ENCODE results near the gene NEURL3. TPM values are rescaled to one million over a fixed set of nuclear protein-coding genes. Genes with fewer than 3 reads are reported as not detected.

Gene NEURL3
- total and polyA plus RNA-seq, 2 of the 8 experiments (the other 6 are each of a cell fraction or from before 2014, with no cell fraction given) = not detected

GRCh38 chr2:96501471-96501874 lies 3.7 kb downstream of the NEURL3 start:
- Histone ChIP-seq H3K27ac (ENCODE audit: low read depth, low read length) (no peak overlapping the region), H3K4ac (replicated peaks; ENCODE audit: insufficient read length, low read depth, low read length) (no peak overlapping the region), H3K14ac (ENCODE audit: insufficient read length) (no peak overlapping the region), H3K23me2 (ENCODE audit: low read depth, low read length) (no peaks in the 10 kb centered on the region), H3K36me3 (ENCODE audit: control insufficient read depth in 2 of 4, insufficient read depth in 4 of 4, low read length in 3 of 4) (no peaks in the 10 kb centered on the region), H3K9me3 (ENCODE audit: insufficient read depth in 2 of 2, low read depth in 1 of 2, low read length in 1 of 2) (no peaks in the 10 kb centered on the region), H3K27me3 (replicated peaks in 1 of 4; ENCODE audit: control insufficient read depth in 3 of 4, extremely low read depth in 1 of 4, insufficient read depth in 3 of 4, low read length in 3 of 4) (no peaks in the 10 kb centered on the region), H2BK20ac (ENCODE audit: low read length) (no peak overlapping the region), H3K9ac (replicated peaks in 1 of 4; ENCODE audit: extremely low read depth in 1 of 4, low read depth in 3 of 4, low read length in 3 of 4) (no peak overlapping the region), H4K5ac (ENCODE audit: insufficient read length, low read depth, low read length) (no peak overlapping the region), H4K8ac (ENCODE audit: extremely low read depth, insufficient read depth, low read length) (peak overlapping the region; percentile 40), H2AK5ac (ENCODE audit: low read depth, low read length) (no peak overlapping the region), H4K91ac (replicated peaks; ENCODE audit: insufficient read length, low read length) (no peak overlapping the region), H3K18ac (ENCODE audit: extremely low read depth, low read length) (no peak overlapping the region), H2AFZ (ENCODE audit: low read length) (peak overlapping the region; percentile 91; the same call in 1 of the 2 replicates), H3K79me2 (ENCODE audit: control insufficient read depth in 1 of 2, insufficient read depth in 2 of 2, low read length in 2 of 2) (no peaks in the 10 kb centered on the region), H3K4me1 (replicated peaks in 1 of 4; ENCODE audit: control insufficient read depth in 3 of 4, insufficient read depth in 4 of 4, low read length in 3 of 4) (peaks cover 0 to 3% (median 0%) of the 10 kb centered on the region in 4 experiments; a peak in 1 of 7 replicates), H3K23ac (ENCODE audit: insufficient read length) (no peak overlapping the region), H3K56ac (replicated peaks; ENCODE audit: insufficient read length, low read depth, low read length) (no peak overlapping the region), H2BK12ac (ENCODE audit: low read depth, low read length) (no peak overlapping the region), H3K4me3 (ENCODE audit: extremely low read depth in 1 of 4, insufficient read depth in 2 of 4, low read depth in 3 of 4, low read length in 4 of 4) (no peak overlapping the region), H2BK5ac (ENCODE audit: low read depth, low read length) (no peak overlapping the region), H2BK120ac (replicated peaks; ENCODE audit: low read depth, low read length) (no peak overlapping the region), H4K20me1 (replicated peaks in 1 of 2; ENCODE audit: control insufficient read depth in 1 of 2, insufficient read depth in 2 of 2, low read length in 2 of 2) (no peaks in the 10 kb centered on the region), H2BK15ac (ENCODE audit: low read length) (no peak overlapping the region), H3K4me2 (ENCODE audit: insufficient read depth in 1 of 2, low read depth in 2 of 2, low read length in 2 of 2) (no peak overlapping the region), H3K79me1 (ENCODE audit: low read depth, low read length) (no peaks in the 10 kb centered on the region)
- DNase-seq (ENCODE audit: low read depth in 1 of 2, low spot score in 2 of 2) = no peak
- 78% methylated on average over 1 of the region's 2 CpGs; no CpG with 5 or more reads in 1 of the 2 experiments for WGBS, 2 experiments (ENCODE audit: extremely low coverage in 1 of 2, insufficient coverage in 1 of 2, insufficient read length in 1 of 2, insufficient replicate concordance in 2 of 2, low coverage in 1 of 2, low lambda C conversion rate in 2 of 2, missing lambda C conversion rate in 1 of 2)
- CTCF ChIA-PET (ENCODE audit: partially characterized antibody) = interaction anchor here (1.7 kb wide), 1 partner anchor 94 kb away, joined by 5 read pairs; no protein-coding TSS in a partner anchor
- POLR2A ChIA-PET (ENCODE audit: partially characterized antibody) = no interaction called here
- no peak for FAIRE-seq
- TF ChIP-seq ATF3 (IDR thresholded peaks at IDR 0.05; ENCODE audit: insufficient read depth, low read depth, low read length) (no peak), GTF2F1 (IDR thresholded peaks at IDR 0.05; ENCODE audit: borderline replicate concordance, low read depth, low read length) (no peak), RAD21 (IDR thresholded peaks at IDR 0.05 in 1 of 2, conservative IDR thresholded peaks at IDR 0.05 in 1 of 2; ENCODE audit: low read depth in 2 of 2, low read length in 2 of 2) (no peak), RNF2 (IDR thresholded peaks at IDR 0.05; ENCODE audit: borderline replicate concordance, low read depth, low read length, missing control alignments, poor library complexity, severe bottlenecking) (no peak), POLR2A (IDR thresholded peaks at IDR 0.05; ENCODE audit: control extremely low read depth in 1 of 2, low read depth in 2 of 2, low read length in 2 of 2) (no peak), KDM1A (IDR thresholded peaks at IDR 0.05; ENCODE audit: borderline replicate concordance, low read length) (no peak), TBP (IDR thresholded peaks at IDR 0.05; ENCODE audit: low read depth, low read length) (no peak), KDM5A (IDR thresholded peaks at IDR 0.05; ENCODE audit: low read length) (no peak), NRF1 (IDR thresholded peaks at IDR 0.05; ENCODE audit: low read depth, low read length) (no peak), SP1 (IDR thresholded peaks at IDR 0.05; ENCODE audit: low read depth, low read length) (no peak), BRCA1 (IDR thresholded peaks at IDR 0.05; ENCODE audit: low read depth, low read length) (no peak)
- TF ChIP-seq, protein P1, sequence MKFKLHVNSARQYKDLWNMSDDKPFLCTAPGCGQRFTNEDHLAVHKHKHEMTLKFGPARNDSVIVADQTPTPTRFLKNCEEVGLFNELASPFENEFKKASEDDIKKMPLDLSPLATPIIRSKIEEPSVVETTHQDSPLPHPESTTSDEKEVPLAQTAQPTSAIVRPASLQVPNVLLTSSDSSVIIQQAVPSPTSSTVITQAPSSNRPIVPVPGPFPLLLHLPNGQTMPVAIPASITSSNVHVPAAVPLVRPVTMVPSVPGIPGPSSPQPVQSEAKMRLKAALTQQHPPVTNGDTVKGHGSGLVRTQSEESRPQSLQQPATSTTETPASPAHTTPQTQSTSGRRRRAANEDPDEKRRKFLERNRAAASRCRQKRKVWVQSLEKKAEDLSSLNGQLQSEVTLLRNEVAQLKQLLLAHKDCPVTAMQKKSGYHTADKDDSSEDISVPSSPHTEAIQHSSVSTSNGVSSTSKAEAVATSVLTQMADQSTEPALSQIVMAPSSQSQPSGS (IDR thresholded peaks at IDR 0.05; ENCODE audit: low read length) = no peak

Measured in H1 (cell line).